Measurements from ENCODE around the gene NUPR2.
A peak's percentile ranks its signal among the peaks of the same experiment; 100 is the strongest.
"Not testable (repeated sequence)": the region's sequence is repeated elsewhere in the genome, so short reads cannot be mapped to it uniquely, and the experiment has no call there.

NUPR2 gene, protein sequence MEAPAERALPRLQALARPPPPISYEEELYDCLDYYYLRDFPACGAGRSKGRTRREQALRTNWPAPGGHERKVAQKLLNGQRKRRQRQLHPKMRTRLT

DNA sequence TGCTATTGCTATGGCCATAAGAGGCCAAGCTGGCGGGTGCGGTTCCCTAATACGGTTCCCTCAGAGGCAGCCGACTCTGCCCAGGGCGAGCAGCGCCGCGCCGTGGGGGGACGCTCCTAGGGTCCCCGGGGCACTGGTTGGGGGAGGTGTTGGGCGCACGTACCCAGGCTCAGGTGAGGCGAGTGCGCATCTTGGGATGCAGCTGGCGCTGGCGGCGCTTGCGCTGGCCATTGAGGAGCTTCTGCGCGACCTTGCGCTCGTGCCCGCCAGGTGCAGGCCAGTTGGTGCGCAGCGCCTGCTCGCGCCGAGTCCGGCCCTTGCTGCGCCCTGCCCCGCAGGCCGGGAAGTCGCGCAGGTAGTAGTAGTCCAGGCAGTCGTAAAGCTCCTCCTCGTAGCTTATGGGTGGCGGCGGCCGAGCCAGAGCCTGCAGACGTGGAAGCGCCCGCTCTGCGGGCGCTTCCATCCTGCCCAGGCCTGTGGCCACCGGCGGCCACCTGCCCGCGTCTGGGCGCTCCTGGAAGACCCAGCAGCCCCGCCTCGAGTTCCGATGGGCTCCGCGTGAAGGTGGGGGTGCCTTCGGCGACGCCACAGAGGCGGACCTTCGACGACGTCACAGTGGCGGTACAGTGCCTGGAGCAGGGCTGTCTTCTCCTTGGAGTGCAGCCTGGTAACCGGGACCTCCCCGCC, at the start of gene NUPR2:
TSS of gene NUPR2 (minus strand) at position 566 of the 687 bp plus-strand sequence. CDS start at position 463, 103 bp downstream.
- no peak for DNase-seq

DNA sequence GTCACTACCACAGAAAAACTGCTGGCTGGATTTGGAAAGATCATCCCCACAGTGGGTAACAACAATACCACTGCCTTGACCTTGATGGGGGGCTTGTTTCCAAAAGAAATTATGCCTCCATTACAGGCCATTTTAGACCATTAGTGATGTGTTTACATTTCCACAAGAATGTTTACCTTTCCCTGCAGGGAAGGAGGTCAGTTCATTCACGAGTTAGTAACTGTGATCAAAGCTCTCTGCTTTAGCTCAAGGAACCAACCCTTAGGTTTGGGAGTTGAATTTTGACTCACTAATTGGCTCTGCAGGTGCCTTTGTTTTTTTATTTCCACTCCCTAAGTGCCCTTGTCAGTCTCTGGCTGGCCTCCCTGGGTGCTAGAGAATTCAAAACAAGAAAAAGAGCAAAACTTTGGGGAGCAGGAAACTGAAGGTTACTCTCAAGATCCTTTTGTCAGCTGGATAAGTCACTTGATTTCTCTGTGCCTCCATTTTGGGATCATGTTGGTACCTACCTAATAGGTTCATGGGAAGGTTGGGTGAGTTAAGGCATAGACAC, 41.1 kb upstream of the NUPR2 start:
- no peak for DNase-seq

DNA sequence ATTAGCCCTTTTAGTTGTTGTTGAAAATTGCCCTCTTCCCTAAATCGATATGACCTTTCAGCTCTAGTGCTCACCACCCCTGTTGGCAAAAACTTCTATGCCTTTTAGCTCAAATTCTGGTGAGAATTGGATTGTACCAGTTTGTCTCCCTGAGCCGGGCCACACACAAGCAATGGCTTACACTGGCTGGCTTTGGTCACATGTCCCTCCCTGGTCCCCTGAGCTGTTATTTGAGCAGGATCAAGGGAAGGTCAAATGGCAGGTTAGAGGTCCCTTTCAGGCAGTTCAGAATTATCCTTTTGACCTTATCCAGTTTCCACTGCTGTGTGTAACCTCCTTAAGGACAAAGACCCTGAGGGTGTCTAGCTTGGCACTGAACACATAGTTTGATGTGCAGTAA, 14.8 kb upstream of the NUPR2 start:
- DNase-seq, result not testable (repeated sequence)

DNA sequence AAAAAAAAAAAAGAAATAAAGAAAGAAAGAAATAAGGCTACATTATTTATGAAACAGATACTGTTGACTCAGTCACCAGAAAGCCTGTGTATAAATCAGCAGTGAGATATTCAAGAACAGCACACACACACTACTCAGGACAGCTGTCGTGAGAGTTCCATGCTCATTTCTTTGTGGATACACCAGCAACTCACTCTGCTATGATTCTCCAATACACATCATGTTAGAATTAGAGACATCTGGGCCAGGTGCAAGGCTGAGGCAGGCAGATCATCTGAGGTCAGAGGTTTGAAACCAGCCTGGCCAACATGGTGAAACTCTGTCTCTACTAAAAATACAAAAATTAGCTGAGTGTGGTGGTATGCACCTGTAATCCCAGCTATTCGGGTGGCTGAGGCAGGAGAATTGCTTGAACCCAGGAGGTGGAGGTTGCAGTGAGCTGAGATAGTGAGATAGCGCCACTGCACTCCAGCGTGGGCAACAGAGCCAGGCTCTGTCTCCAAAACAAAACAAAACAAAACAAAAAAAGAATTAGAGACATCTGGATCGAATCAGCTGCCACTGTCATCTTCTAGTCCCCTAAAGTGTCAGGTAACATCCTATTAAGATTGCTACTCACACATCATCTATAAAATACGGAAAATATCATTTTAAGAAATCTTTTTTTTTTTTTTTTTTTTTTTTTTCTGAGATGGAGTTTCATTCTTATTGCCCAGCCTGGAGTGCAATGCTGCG, 11.2 kb upstream of the NUPR2 start:
- no peak for DNase-seq

DNA sequence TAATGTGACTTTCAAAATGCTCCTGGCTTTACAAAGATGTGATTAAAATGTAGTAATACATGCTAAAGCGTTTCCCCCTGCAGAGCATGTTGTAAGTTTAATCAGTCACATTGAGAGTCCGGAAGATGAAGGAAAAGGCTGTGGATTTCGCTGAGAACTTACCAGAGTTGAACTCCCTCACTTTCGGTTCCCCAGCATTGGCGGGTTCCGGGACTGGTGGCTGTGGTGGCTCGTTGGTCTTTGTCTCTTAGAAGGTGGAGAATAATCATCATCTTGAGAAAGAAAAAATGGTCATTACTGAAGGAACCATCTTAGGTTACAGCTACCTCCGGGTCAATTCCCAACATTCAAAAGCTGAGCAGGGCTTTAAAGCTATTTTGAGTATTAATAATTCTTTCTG, 9.6 kb upstream of the NUPR2 start:
- no peak for DNase-seq

DNA sequence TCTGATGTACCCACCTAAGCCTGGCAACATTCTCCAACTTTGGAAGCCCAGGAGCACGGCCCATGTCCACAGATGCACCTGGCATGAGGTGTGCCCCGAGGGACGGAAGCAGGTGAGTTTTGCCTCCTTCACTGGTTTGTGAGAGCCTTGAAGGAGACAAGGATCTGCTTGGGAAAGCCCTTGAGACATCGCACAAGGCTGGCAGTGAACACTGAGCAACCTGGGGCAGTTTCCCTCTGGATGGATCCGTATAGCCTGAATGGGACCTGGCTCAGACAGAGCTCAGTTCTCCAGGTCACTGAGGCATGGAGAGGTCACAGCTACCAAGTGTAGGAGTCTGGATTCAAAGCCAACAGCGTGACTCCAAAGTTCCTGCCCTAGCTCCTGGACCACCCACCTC, 8.8 kb upstream of the NUPR2 start:
- no peak for DNase-seq

DNA sequence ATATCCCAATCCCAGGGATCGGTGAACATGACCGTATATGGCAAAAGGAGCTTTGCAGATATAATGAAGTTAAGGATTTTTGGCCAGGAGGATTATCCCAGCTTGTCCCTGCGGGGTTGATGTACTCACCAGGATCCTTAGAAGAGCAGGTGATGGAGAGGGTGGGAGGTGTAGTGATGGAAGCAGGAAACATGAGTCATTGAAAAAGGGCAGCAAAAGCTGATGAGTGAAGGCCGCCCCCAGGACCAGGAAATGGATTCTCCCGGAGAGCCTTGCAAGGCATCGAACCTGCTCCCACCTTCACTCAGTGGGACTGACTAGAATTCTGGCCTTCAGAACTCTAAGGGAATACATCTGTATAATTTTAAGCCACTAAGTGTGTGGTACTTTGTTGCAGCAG, 5.2 kb upstream of the NUPR2 start:
- DNase-seq, result no peak

DNA sequence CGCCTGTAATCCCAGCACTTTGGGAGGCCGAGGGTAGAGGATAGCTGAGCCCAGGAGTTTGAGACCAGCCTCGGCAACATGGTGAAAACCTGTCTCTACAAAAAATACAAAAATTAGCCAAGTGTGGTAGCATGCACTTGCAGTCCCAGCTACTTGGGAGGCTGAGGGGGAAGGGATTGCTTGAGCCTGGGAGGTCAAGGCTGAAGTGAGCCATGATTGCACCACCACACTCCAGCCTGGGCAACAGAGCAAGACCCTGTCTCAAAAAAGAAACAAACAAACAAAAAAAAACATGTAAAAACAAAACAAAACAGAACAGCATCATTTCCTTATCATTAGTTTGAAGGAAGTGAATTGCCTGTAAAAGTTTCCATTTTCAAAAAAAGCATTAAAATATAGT, 4.0 kb downstream of the NUPR2 start:
- not testable (repeated sequence) for DNase-seq

DNA sequence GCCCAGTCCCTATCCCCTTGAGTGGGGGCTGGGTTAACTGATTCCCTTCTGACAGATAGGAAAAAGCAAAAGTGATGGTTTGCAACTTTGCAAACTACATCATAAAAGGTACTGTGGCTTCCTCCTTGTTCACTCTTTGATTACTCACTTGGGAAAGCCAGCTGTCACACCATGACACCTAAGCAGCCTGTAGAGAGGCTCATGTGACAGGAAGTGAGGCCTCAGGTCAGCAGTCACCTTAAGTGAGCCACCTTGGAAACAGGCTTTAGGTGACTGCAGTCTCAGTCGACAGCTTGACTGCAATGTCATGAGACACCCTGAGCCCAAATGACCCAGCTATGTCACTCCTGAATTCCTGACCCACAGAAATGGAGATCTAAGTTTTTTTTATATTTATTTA, 5.6 kb downstream of the NUPR2 start:
- no peak for DNase-seq

DNA sequence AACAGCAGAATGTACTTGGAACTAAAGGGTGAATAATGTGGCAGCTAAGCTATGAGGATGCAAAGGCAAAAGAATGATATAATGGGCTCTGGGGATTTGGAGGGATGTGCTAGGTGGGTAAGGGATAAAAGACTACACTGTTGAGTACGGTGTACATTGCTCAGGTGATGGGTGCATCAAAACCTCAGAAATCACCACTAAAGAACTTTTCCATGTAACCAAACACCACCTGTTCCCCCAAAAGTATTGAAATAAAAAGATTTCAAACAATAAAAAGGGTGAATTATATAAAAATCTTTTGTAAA, 8.3 kb downstream of the NUPR2 start:
- DNase-seq, result no peak

DNA sequence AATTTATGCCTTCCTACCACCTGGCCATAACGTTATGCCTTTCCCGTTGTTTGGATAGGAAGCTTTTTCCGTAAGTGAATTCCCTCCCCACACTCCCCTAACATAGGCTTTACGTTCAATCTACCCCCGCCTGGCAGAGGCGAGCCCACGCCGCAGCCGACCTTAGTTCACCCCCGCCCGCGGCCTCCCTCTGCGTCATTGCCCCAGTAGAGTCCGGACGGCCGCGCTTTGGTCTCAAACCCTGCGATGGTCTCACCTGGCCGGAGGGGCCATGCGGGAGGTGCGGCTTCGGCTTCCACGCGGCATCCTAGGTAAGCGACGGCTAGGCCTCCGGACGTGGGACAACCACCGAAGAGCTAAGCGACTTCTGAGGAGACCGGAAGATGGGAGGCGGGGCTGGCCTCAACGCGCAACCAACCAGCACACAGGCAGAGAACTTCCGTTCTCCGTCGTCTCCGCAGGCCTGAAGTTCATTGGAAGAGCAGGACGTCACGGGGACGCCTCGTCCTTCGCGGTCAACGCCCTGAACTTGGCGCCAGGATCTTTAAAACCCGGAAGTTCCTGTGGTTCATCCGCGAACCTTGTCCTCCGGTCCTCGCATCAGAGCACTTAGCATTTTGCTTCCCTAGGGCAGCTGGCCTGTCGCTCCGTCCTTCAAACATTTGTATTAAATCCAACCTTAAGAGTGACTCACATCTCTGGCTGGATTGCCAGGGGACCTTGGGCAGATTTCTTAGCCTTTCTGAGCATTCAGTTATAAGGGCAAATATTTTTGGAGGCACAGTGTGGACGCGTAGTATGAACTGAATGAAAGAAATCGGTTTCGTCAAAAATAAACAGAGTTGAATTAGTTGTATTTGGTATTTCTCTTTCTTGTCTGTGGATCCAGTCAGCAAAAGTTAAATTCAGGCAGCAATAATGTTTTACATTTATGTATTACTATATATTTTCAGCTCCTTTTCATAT, 9.8 kb downstream of the NUPR2 start, which contains the start of gene CHCHD2:
TSS of gene CHCHD2 (minus strand) at position 369 of the 966 bp plus-strand sequence. CDS start at position 306, 63 bp downstream.
- peak; percentile 97 to 99 for DNase-seq

DNA sequence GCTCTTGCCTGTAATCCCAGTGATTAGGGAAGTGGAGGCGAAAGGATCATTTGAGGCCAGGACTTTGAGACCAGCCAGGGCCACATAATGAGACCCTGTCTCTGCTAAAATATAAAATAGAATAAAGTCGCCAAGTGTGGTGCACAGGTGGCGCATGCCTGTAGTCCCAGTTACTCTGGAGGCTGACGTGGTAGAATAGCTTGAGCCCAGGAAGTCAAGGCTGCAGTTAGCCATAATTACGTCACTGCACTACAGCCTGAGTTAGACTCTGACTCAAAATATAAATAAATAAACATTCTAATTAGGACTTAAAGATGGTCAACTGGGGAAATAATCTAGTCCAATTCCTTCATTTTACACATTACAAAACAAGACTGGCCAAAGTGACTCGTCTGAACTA, 10.7 kb downstream of the NUPR2 start:
- DNase-seq, result peak; percentile 28 to 39

DNA sequence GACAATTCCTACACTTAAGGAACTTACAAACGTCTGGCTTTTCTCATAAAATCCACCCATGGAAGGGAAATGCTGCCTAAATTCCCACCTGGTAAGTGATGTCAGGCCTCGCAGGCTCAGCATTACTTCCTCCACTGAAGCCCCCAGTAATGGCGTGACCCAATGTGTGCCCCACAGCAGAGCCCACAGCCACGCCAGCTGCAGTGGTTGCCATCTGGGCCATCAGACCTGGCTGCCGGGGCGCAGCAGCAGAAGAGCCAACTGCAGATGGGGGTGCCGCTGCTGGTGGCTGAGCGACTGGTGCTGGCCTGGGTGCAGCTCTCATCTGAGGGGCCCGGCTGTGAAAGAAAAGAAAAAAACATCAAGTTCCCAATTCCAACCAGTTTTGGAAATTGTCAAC, 12.1 kb downstream of the NUPR2 start:
- DNase-seq, result not testable (repeated sequence)

DNA sequence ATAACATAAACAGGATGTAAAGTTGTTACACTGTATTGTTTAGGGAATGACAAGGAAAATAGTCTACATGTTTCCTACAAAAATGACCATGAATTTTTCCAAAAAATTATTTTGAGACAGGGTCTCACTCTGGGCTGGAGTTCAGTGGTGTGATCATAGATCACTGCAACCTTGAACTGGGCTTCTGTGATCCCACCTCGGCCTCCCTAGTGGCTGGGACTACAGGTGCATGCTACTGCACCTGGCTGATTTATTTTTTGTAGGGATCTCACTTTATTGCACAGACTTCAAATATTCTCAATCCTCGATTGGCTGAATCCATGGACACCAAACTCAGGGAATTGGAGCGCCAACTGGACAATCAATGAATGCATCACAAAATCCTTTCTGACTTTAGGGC, 16.6 kb downstream of the NUPR2 start:
- DNase-seq, result no peak

DNA sequence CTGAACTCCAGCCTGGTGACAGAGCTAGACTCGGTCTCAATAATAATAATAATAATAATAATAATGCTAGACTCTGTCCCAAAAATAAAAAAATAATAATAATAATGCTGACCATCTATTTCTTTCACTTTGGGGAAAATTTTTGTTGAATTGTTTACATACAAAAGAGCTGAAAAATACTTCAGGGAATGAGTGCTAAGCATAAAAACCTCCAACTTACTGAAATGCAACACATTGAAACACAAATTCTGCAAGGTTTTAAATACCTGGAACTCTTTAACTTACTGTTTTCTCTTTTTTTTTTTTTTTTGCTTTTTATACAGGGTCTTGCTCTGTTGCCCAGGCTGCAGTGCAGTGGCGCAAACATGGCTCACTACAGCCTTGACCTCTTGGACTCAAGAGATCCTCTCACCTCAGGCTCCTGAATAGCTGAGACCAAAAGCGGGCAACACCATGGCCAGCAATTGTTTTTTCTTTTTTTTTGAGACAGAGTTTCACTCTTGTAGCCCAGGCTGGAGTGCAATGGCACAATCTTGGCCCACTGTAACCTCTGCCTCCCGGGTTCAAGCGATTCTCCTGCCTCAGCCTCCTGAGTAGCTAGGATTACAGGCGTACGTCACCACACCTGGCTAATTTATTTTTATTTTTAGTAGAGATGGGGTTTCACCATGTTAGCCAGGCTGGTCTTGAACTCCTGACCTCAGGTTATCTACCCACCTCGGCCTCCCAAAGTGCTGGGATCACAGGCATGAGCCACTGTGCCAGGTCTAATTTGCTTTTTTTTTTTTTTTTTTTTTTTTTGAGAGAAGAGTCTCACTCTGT, 17.8 kb downstream of the NUPR2 start:
- DNase-seq, result not testable (repeated sequence)

DNA sequence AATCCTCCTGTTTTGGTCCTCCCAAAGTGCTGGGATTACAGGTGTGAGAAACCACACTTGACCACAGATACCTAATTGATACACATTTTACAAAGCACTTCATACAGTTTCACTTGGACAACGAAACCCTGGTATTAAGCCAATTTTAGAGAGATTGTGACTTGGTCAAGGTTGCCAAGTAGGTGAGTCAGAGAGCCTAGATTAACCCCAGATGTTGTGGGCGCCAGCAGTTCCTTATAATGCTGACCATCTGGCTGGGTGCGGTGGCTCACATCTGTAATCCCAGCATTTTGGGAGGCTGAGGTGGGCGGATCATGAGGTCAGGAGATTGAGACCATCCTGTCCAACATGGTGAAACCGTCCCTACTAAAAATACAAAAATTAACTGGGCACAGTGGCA, 18.5 kb downstream of the NUPR2 start:
- peak; percentile 14 to 40 for DNase-seq

DNA sequence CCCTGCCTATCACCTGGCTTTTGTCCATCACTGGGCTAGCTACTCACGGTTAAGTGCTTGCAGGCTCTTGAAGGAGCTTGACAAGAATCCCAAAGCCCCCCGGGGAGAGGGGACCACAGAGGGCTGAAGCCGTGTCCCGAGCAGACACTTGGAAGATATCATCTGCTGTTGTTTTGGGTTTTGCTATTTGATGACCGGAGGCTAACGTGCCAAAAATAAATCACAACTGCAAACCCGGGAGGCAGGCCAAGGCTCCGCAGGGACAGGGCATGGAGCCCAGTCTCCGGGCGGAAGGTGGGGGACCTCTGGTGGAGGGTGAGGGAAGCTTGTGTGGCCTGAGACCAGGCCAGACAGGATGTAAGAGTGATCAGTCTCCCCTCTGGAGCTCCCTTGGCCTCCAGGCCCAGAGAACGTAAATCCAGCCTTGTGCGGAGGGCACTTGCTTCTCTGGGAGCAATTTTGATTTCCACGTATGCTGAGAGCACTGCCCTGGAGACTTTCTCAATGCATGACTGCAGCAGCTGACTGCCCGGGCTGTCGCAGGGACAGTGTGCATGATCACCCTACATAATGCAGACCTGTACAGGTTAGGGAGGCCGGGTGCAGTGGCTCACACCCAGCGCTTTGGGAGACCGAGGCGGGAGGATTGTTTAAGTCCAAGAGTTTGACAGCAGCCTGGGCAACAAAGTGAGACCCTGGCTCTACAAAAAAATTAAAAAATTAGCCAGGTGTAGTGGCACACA, 23.3 kb downstream of the NUPR2 start, which contains the start of gene PHKG1:
TSS of gene PHKG1 (minus strand) at position 164 of the 743 bp plus-strand sequence. CDS start 4,011 bp downstream, outside the sequence.
- no peak for DNase-seq

DNA sequence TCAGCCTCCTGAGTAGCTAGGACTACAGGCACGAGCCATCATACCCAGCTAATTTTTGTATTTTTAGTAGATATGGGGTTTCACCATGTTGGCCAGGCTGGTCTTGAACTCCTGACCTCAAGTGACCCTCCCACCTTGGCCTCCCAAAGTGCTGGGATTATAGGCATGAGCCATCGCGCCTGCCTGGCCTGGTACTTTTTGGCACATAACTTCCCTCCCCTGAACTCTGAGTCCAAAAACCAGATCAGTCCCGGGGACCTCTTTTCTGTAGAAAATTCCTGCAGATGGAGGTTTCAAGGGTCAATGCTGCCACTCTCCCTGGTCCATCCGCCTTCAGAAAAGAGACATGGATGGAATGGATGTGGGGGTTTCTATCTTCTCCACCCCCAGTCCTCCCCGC, 23.8 kb downstream of the NUPR2 start:
- not testable (repeated sequence) for DNase-seq

DNA sequence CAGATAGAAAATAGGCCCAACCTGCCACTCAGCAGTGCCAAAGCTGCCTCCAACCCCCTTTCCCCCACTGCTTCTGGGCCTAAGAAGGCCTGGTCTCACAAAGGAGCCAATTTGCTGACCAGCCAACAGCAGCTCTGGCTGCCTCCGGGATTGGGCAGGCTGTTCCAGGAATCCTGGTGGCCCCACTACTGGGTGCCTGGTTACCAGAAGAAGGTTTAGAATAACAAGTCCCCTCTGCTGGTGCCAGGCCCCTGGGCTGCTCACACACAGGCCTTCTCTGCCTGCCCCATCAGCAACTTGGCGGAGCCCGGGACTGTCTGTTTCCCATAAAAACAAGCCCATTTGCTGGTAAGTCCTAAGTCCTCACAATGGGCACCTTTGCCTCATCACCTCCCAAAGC, 24.6 kb downstream of the NUPR2 start:
- no peak for DNase-seq

DNA sequence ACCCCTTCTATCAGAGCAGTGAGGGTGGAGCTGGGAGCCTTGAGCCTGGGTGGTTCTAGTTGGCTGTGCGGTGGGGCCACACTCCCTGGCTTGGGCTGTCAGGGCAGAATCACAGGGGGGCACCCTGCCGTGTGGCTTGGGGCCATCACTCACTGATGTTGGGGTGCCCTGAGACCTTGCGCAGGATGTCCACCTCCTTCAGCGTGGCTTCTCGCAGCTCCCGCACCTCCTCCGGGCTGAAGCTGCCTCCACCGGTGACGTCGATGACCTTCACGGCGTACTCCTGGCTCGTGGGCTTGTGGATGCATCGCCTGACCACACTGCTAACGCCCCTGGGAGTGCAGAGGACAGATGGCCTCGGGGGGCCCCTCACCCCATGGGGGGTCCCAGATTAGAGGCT, 28.8 kb downstream of the NUPR2 start:
- DNase-seq, result no peak

DNA sequence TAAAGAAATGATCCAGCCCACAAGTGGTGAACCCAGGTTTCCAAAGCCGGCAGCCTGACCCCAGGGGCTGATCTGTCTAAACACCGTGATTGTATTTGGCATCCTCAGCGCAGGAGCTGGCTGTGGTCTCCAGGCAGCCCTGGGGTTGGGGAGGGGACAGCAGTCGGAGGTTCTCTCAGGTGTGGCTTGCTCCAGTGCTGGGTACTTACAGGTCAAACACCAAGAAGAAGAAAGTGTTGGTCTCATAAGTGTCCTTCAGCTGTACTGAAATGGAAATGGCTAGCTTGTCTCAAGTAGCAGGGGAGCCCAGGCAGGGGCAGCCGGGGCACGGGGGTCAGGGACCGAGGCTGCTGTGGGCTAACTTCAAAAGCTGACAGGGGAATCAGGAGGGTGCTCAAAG, 29.5 kb downstream of the NUPR2 start:
- DNase-seq, result no peak
